ENCODE measurements around the gene COPG2.

GRCh38 chr7:130628901-130629300 lies 39.6 kb downstream of the COPG2 start:
- no peak for TF ChIP-seq YY1 (IDR thresholded peaks at IDR 0.05; ENCODE audit: insufficient read depth, insufficient read length)
- no peak for TF ChIP-seq SUZ12 (IDR thresholded peaks at IDR 0.05; ENCODE audit: extremely low read depth, insufficient read depth, insufficient read length)
